Effector memory CD4-positive, alpha-beta T cell (primary cell): ENCODE data around the gene CARD18.

Source experiments
- DNase-seq, 3 donors: peaks; one replicate each; pipeline ENCODE4 v3.0.0-alpha.2; 2020
- H3K27ac ChIP-seq: 2 replicates; pipeline ENCODE4 v1.7.0; 2013; ENCODE audit warnings: mild to moderate bottlenecking, low read length, moderate library complexity; ENCODE audit not compliant: insufficient read depth, poor library complexity, severe bottlenecking
- H3K27me3 ChIP-seq: replicated peaks from 2 replicates; pipeline ENCODE4 v1.7.0; 2013; ENCODE audit warnings: mild to moderate bottlenecking, low read length; ENCODE audit not compliant: insufficient read depth, control insufficient read depth, poor library complexity, severe bottlenecking
- H3K36me3 ChIP-seq: 2 replicates; pipeline ENCODE4 v1.7.0; 2013; ENCODE audit warnings: mild to moderate bottlenecking, low read length, moderate library complexity; ENCODE audit not compliant: control insufficient read depth, insufficient read depth
- H3K4me1 ChIP-seq: 2 replicates; pipeline ENCODE4 v1.7.0; 2013; ENCODE audit warnings: low read length, mild to moderate bottlenecking; ENCODE audit not compliant: control insufficient read depth, insufficient read depth, poor library complexity, severe bottlenecking
- H3K4me3 ChIP-seq: 2 replicates; pipeline ENCODE4 v1.7.0; 2013; ENCODE audit warnings: low read length, low read depth, mild to moderate bottlenecking; ENCODE audit not compliant: insufficient read depth, poor library complexity, severe bottlenecking
- H3K9me3 ChIP-seq: 2 replicates; pipeline ENCODE4 v1.7.0; 2013; ENCODE audit warnings: mild to moderate bottlenecking, low read length, moderate library complexity; ENCODE audit not compliant: control insufficient read depth
- total RNA-seq, 3 donors: gene quantifications; one replicate each; lab custom pipeline; 2026; lab: John Stamatoyannopoulos, UW

Gene CARD18, protein sequence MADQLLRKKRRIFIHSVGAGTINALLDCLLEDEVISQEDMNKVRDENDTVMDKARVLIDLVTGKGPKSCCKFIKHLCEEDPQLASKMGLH
- 0 reads per million in 3 donors for total RNA-seq

DNA sequence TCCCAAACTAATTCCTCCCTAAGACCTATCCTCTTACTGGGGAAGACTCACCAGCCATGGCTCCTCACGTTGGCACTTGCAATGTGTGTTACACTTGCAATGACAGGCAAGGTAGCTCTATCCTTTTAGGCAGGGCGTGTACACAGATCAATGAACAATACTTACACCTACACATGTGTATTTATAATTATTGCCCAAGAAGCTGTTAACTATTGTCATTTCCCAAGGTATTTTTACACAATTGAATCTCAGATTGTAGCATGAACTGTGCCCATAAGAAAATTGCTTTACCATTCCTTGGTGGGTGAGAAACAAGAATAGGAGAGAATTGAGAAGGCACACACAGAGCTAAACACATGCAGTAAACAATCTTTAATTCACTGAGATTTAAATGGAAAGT lies at the start of gene CARD18:
Gene CARD18 (minus strand): TSS at position 101 of the 400 bp plus-strand sequence. CDS start 43 bp downstream, at position 58.
- no peak for DNase-seq
- H3K4me1 ChIP-seq: no peaks in the 10 kb centered on the region
- no peak within 1 kb of the TSS for H3K4me3 ChIP-seq
- H3K27ac ChIP-seq: no peak within 1 kb of the TSS
- no peaks in the 10 kb centered on the region for H3K27me3 ChIP-seq
- H3K9me3 ChIP-seq: no peaks in the 10 kb centered on the region
- H3K36me3 ChIP-seq: no peaks in the 10 kb centered on the region

DNA sequence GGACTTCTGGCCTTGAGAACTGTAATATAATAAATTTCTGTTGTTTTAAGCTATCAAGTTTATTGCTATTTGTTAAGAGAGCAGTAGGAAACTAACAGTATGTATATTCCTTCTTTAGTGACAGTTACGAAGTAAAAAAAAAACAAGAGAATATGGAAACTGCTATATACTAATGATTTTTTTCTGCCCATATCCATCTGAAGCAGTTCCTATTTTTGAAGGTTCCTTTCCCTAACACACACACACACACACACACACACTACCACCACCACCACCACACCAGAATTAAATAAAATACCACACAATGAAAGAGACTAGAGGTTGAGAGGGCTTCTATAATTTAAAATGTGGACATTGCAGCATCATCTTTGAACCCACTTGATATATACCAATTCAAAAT lies 44.4 kb upstream of the CARD18 start:
- Histone ChIP-seq H3K27me3 (no peaks in the 10 kb centered on the region), H3K27ac (no peak overlapping the region), H3K4me3 (no peak overlapping the region), H3K36me3 (no peaks in the 10 kb centered on the region), H3K9me3 (no peaks in the 10 kb centered on the region), H3K4me1 (no peaks in the 10 kb centered on the region)
- DNase-seq: no peak

DNA sequence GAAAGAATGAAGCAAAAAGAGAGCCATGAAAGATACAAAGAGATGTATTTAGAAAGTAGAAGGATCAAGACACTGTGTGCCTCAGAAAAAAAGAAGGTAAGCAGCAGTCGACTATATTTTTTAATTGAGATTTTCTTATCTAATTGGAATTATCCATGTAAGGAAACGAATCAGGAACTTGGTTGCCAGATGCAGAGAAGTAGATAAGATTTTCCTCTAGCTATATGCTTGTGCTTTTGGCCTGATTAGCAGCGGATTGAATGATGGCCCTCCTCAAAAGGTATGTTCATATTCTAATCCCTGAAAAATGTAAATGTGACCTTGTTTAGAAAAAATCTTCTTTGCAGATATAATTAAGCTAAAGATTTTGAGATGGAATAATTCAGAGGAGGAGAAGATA lies 43.9 kb upstream of the CARD18 start:
- no peak for DNase-seq
- H3K27me3 ChIP-seq: no peaks in the 10 kb centered on the region
- no peaks in the 10 kb centered on the region for H3K4me1 ChIP-seq
- H3K4me3 ChIP-seq: no peak overlapping the region
- no peak overlapping the region for H3K27ac ChIP-seq
- H3K9me3 ChIP-seq: no peaks in the 10 kb centered on the region
- no peaks in the 10 kb centered on the region for H3K36me3 ChIP-seq

DNA sequence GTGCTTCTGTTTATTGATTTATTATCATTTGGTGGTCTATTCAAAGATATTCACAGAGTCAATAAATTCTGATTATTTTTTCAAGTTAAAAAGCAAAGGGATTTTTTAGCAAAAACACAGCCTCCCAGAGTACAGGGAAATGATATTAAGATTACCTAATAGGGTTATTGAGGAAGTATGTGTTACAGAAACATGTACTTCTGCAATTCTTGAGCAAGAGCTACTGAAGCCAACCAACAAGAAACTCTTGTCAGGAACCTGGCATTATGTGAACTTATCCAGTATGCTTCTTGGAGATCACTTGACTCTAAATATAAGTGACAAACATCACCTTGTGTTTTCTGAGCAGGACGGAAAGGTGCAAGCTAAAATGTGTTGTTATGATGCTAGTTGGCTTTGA lies 42.0 kb upstream of the CARD18 start:
- no peaks in the 10 kb centered on the region for H3K4me1 ChIP-seq

DNA sequence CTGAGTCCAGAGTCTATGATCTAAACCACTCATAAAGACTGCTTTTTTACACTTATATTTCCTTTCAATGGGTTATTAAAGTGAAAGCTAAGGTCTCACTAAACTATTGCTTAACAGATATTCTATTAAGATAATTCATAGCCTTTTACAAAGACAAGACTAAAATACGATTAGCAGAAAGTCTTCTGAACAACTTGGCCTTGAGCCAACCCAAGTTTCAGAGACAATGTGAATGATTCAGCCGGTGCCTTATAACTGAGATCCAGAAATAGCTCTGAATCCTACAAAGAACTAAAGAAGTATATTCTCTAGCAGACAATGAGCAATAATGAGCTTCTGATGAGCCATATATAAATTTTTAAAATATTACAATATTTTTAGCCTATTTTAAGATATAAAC lies 41.5 kb upstream of the CARD18 start:
- Histone ChIP-seq H3K4me3 (no peak overlapping the region), H3K4me1 (no peaks in the 10 kb centered on the region), H3K27ac (no peak overlapping the region), H3K9me3 (no peaks in the 10 kb centered on the region), H3K27me3 (no peaks in the 10 kb centered on the region), H3K36me3 (no peaks in the 10 kb centered on the region)
- DNase-seq: no peak

More for the DNA sequence above, 42.0 kb upstream of the CARD18 start:
- Histone ChIP-seq H3K4me3 (no peak overlapping the region), H3K9me3 (no peaks in the 10 kb centered on the region), H3K27ac (no peak overlapping the region), H3K27me3 (no peaks in the 10 kb centered on the region), H3K36me3 (no peaks in the 10 kb centered on the region)
- DNase-seq: no peak

DNA sequence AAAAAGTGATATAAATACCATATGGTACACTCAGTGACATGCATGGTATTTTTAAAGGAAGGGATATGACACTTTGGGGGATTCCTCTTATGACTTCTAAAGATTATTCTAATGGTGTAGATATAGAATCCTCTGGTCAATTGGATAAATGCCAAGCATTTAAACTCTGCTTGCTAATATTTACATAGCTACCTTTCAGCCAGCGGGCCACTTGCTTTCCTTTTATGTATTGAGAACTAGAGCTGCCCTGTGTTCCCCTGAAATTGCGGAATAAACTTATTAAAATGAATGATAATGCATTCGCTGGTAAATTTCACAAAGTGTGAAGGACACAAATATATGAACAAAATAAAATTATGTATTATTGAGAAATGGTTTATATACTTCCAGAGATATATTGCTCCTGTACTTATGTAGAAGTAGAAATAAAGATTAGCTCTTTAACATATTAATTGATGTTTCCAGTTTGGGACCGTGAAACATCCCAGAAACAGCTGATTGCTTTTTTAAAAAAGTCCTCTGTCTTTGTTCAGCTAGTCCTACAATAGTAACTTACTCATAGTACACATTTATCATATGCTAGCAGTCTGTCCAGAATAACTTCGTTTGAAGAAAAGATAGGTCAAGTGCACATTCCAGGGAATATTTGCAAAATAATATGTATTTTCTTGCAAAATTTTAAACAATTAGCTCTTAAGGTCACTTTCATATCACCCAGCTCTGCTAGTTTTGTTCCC lies 40.1 kb upstream of the CARD18 start:
- Histone ChIP-seq H3K4me3 (no peak overlapping the region), H3K27ac (no peak overlapping the region), H3K36me3 (no peaks in the 10 kb centered on the region), H3K9me3 (no peaks in the 10 kb centered on the region), H3K27me3 (no peaks in the 10 kb centered on the region), H3K4me1 (no peaks in the 10 kb centered on the region)
- DNase-seq: no peak

DNA sequence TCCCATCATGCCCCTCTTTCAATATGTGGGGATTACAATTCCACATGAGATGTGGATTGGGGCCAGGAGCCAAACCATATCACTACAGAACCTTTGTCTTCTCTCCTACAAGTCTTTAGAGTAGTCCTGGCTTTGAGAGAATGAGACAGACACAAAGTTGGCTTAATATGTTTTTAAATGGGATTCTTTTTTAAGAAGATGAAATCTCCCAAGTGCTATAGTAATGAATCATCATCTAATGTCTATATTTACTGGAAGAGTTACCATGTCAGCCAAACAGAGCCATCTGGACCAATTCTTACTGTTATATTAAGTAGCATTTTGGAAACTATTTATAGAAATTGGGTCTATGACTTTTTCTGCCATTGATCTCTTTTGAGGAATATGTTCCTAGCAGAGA lies 38.1 kb upstream of the CARD18 start:
- Histone ChIP-seq H3K4me1 (no peaks in the 10 kb centered on the region), H3K9me3 (no peaks in the 10 kb centered on the region), H3K36me3 (no peaks in the 10 kb centered on the region), H3K4me3 (no peak overlapping the region), H3K27me3 (no peaks in the 10 kb centered on the region), H3K27ac (no peak overlapping the region)
- DNase-seq: no peak

DNA sequence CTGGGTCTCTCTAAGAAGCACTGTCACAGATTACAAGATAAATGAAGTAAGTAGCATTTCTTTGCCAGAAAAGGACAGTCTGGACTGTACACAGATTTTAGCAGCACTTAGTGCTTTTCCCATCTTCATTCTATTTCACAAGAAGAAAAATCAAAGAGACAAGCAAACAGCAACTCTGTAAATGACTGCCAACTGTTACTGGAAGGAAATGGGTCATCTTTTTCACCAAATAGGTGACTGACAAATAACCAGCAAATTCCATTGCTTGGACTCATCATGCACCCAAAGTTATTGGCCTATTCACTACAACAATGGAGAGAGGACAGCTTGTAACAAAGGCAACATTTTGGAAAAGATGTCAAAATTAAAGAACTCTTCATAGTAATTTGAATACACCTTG lies 28.9 kb upstream of the CARD18 start:
- Histone ChIP-seq H3K27ac (no peak overlapping the region), H3K27me3 (no peaks in the 10 kb centered on the region), H3K4me3 (no peak overlapping the region), H3K36me3 (no peaks in the 10 kb centered on the region), H3K9me3 (no peaks in the 10 kb centered on the region), H3K4me1 (no peaks in the 10 kb centered on the region)
- DNase-seq: no peak

DNA sequence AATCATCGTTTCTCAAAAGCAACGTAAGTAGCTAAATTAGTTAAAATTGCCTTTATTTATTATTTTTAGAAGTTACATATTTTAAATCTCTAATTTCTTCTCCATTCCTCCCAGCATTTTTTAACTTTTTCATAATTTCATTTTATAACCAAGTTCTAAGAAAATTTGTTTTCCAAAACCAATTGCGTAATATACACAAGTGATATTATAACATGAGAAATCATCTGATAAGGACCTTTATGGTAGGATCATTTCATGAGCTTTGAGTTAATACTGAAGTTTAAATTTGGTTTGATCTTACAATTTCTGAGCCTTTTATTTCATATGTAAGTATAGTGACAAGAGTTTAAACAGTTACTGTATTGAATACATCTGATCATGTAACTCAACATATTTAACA lies 27.7 kb upstream of the CARD18 start:
- no peaks in the 10 kb centered on the region for H3K4me1 ChIP-seq
- no peak overlapping the region for H3K27ac ChIP-seq
- DNase-seq: no peak
- no peaks in the 10 kb centered on the region for H3K36me3 ChIP-seq
- H3K4me3 ChIP-seq: no peak overlapping the region
- no peaks in the 10 kb centered on the region for H3K27me3 ChIP-seq
- no peaks in the 10 kb centered on the region for H3K9me3 ChIP-seq

DNA sequence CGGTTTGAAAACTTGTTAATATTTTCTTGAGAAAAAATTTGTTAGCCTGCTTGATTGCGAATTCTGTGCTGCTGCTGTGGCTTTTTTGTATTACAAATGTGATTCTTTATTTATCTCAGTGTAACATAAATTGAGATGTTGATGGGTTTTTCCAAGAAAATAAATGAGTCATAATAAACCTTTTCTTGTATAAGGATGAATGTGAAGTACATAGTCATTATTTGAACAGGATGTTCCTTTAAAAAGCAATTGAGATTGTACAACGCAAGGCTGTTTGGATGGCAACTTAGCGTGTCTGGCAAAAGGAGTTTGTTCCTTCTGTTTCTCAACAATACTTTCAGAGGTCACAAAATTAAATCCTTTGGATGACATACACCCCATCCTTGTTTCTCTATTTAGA lies 24.6 kb upstream of the CARD18 start:
- no peak for DNase-seq
- Histone ChIP-seq H3K4me3 (no peak overlapping the region), H3K9me3 (no peaks in the 10 kb centered on the region), H3K36me3 (no peaks in the 10 kb centered on the region), H3K4me1 (no peaks in the 10 kb centered on the region), H3K27ac (no peak overlapping the region), H3K27me3 (no peaks in the 10 kb centered on the region)
